Stimulated activated CD8-positive, alpha-beta memory T cell treated with anti-CD3 and anti-CD28 coated beads, Interleukin-4, amount 100 ng/mL, for 4 hours (primary cell): Measurements from ENCODE around the gene NPLOC4.

Source experiments
- DNase-seq, 2 donors: peaks; one replicate each; pipeline ENCODE4 v3.0.0-alpha.2; 2020; ENCODE audit warnings: low read depth in 2 of 2, low spot score in 1 of 2

NPLOC4 gene

GRCh38 chr17:81549826-81550225, 87.1 kb downstream of the NPLOC4 start:
- no peak for DNase-seq

GRCh38 chr17:81549031-81549557, 87.8 kb downstream of the NPLOC4 start:
- DNase-seq = no peak

GRCh38 chr17:81547614-81547982, 89.3 kb downstream of the NPLOC4 start:
- DNase-seq = no peak

GRCh38 chr17:81546906-81547613, 89.9 kb downstream of the NPLOC4 start:
- DNase-seq = no peak

GRCh38 chr17:81545160-81545949, 91.6 kb downstream of the NPLOC4 start:
- no peak for DNase-seq

- DNase-seq = no peak
These were observed 92.5 kb downstream of the NPLOC4 start for GRCh38 chr17:81544281-81544974.

- no peak for DNase-seq
These were observed 93.2 kb downstream of the NPLOC4 start for GRCh38 chr17:81543756-81544155.

GRCh38 chr17:81543339-81543675, 93.6 kb downstream of the NPLOC4 start:
- no peak for DNase-seq

- no peak for DNase-seq
These were observed 94.2 kb downstream of the NPLOC4 start for GRCh38 chr17:81542431-81543338.

GRCh38 chr17:81541123-81541522, 95.8 kb downstream of the NPLOC4 start:
- DNase-seq = no peak

GRCh38 chr17:81540676-81541027, 96.3 kb downstream of the NPLOC4 start:
- DNase-seq = no peak

- no peak for DNase-seq
These were observed 96.8 kb downstream of the NPLOC4 start for GRCh38 chr17:81539961-81540675.

GRCh38 chr17:81539571-81539900, 97.4 kb downstream of the NPLOC4 start:
- DNase-seq = no peak

- DNase-seq = no peak
These were observed 98.0 kb downstream of the NPLOC4 start for GRCh38 chr17:81538651-81539570.

GRCh38 chr17:81537856-81538555, 98.9 kb downstream of the NPLOC4 start:
- DNase-seq = no peak

- no peak for DNase-seq
These were observed 99.5 kb downstream of the NPLOC4 start for GRCh38 chr17:81537343-81537855.

GRCh38 chr17:81536299-81537290, 100.3 kb downstream of the NPLOC4 start:
- DNase-seq = no peak
